ENCODE data around the gene ARHGAP4.

GRCh38 chrX:153956044-153956907 lies 30.2 kb upstream of the ARHGAP4 start:
- TF ChIP-seq CTCF (IDR thresholded peaks at IDR 0.05) (no peak), EP300 (IDR thresholded peaks at IDR 0.05) (no peak), POLR2AphosphoS5 (IDR thresholded peaks at IDR 0.05) (no peak), POLR2A (IDR thresholded peaks at IDR 0.05) (no peak)
